ENCODE measurements around the gene MRPL49.
A peak's percentile ranks its signal among the peaks of the same experiment; 100 is the strongest.

MRPL49 gene

DNA sequence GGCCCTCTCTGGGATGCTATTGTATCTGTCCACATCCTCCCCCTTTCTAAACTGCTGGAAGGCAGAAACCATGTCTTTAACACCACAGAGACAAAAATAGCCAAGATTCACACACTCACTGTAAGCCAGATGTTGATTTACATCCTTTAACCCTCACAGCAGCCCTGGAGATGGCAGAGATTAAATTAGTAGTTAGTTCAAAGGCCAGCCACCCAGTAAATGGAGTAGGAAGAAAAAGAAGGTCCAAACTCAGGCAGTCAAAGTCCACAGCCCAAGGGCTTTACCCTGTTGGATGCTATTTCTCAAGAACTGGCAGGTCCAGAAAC, 2.5 kb upstream of the MRPL49 start:
- H3K4me3 ChIP-seq (ENCODE audit: low read depth, low read length), result no peak overlapping the region
- TF ChIP-seq CTCF (IDR thresholded peaks at IDR 0.05; ENCODE audit: low read depth, low read length), result no peak

DNA sequence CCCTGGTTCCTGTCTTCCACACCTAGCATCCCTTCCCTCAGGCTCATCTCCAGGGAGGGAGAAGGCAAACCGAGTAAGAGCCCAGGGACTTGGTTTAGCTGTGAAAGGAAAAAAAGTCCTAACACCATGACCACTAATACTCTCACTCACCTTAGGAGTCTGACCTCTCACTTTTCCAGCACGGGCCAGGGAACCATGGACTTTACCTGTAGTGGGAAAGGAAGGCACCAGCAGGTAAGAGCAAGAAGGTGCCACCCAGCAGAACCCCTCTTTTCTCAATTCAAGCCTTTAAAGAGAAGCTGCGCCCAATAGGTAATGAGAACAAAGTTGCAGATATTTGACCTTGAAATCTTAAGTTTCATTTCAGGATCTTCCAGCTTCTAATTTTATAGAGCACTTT, 1.3 kb upstream of the MRPL49 start:
- no peak for TF ChIP-seq CTCF (IDR thresholded peaks at IDR 0.05; ENCODE audit: low read depth, low read length)

GRCh38 chr11:65121447-65121864, 665 bp upstream of the MRPL49 start:
- H3K4me3 ChIP-seq (ENCODE audit: low read depth, low read length), result peak overlapping the region; percentile 79

More for the DNA sequence above, 1.3 kb upstream of the MRPL49 start:
- peak overlapping the region; percentile 79 for H3K4me3 ChIP-seq (ENCODE audit: low read depth, low read length)

DNA sequence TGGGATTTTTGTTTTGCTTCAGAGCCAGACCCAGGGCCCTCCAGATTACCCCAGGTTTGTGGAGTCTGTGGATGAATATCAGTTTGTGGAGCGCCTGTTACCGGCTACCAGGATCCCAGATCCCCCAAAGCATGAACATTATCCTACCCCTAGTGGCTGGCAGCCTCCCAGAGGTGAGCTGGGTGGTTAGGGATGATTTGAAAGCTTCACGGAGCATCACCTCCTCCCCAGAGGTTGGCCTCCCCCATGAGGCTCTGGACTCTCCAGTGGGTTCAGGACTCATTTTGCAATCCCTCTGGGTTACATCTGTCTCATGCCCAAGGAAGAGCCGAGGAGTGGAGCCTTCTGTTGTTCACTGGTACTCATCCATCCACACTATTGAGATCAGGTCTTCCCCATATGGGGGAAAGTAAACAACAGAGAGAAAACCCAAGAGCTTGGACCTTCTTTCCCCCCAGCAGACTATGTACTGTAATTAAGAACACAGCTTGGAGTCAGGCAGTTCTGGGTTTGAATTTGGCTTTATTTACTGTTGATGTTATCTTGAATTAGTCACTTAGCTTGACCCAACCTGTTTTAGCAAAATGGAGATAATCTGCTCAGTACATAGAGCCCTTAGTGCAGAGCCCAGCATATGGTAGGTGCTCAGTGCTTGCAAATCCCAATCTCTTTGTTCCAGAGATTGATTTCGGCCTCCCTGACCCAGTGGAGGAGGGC, 2.5 kb downstream of the MRPL49 start:
- no peak overlapping the region for H3K4me3 ChIP-seq (ENCODE audit: low read depth, low read length)
- no peak for TF ChIP-seq CTCF (IDR thresholded peaks at IDR 0.05; ENCODE audit: low read depth, low read length)

More at GRCh38 chr11:65121447-65121864, 665 bp upstream of the MRPL49 start:
- no peak for TF ChIP-seq CTCF (IDR thresholded peaks at IDR 0.05; ENCODE audit: low read depth, low read length)

- no peak overlapping the region for H3K4me3 ChIP-seq (ENCODE audit: low read depth, low read length)
- no peak for TF ChIP-seq CTCF (IDR thresholded peaks at IDR 0.05; ENCODE audit: low read depth, low read length)
Measured at GRCh38 chr11:65125197-65126056, 3.3 kb downstream of the MRPL49 start.

- no peak overlapping the region for H3K4me3 ChIP-seq (ENCODE audit: low read depth, low read length)
- no peak for TF ChIP-seq CTCF (IDR thresholded peaks at IDR 0.05; ENCODE audit: low read depth, low read length)
Measured at GRCh38 chr11:65126624-65127274, 4.6 kb downstream of the MRPL49 start.

All from WI38 (cell line).